ENCODE results near the gene CCDC51. TPM values are rescaled to one million over a fixed set of nuclear protein-coding genes. Genes with fewer than 3 reads are reported as not detected.

The CCDC51 gene
- polyA plus RNA-seq, 4 donors = 11.1 to 22.6 (median 21.7) TPM

GRCh38 chr3:48445277-48445882 lies 5.5 kb upstream of the CCDC51 start:
- FAIRE-seq = no peak
- peaks cover 2 to 24% (median 8%) of the 10 kb centered on the region in 3 donors for H3K36me3 ChIP-seq (ENCODE audit: control insufficient read depth in 3 of 3, insufficient read depth in 2 of 3, low read depth in 1 of 3, low read length in 3 of 3)
- no peaks in the 10 kb centered on the region for H3K9me3 ChIP-seq (ENCODE audit: control insufficient read depth in 2 of 2, insufficient read depth in 1 of 2, low read depth in 1 of 2, low read length in 1 of 2)
- no peaks in the 10 kb centered on the region for H3K27me3 ChIP-seq (ENCODE audit: control insufficient read depth in 3 of 3, insufficient read depth in 3 of 3, low read length in 3 of 3)
- no peak overlapping the region for H3K27ac ChIP-seq (ENCODE audit: low read depth in 1 of 3, low read length in 2 of 3)
- H3K4me1 ChIP-seq (ENCODE audit: control insufficient read depth in 3 of 3, insufficient read depth in 2 of 3, low read depth in 1 of 3, low read length in 2 of 3) = peaks cover 2 to 16% (median 6%) of the 10 kb centered on the region in 3 donors
- WGBS, 3 donors = 75 to 84% (median 76%) methylated on average over 6 of the region's 6 CpGs
- H3K4me3 ChIP-seq (ENCODE audit: low read depth in 1 of 3, low read length in 3 of 3) = no peak overlapping the region
- DNase-seq = no peak

DNA sequence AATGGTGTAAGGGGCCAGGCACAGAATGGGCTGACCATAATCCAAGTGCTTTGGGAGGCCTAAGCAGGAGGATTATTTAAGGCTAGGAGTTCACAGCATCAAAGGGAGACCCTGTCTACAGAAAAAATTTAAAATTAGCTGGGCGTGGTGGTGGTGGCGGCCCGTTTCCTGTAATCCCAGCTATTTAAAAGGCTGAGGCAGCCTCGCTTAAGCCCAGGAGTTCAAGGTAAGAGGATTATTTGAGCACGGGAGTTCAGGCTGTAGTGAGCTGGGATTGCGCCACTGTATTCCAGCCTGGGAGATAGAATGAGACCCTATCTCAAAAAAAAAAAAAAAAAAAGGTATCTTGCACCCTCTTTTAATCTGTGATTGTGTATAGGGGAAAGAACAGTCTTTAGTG lies 2.0 kb upstream of the CCDC51 start:
- peak overlapping the region in 1 of 3 donors; percentile 17 for H3K27ac ChIP-seq (ENCODE audit: low read depth in 1 of 3, low read length in 2 of 3)
- DNase-seq (no peak), FAIRE-seq (no peak)
- no peaks in the 10 kb centered on the region for H3K27me3 ChIP-seq (ENCODE audit: control insufficient read depth in 3 of 3, insufficient read depth in 3 of 3, low read length in 3 of 3)
- peaks cover 2 to 9% (median 6%) of the 10 kb centered on the region in 3 donors for H3K4me1 ChIP-seq (ENCODE audit: control insufficient read depth in 3 of 3, insufficient read depth in 2 of 3, low read depth in 1 of 3, low read length in 2 of 3)
- no peaks in the 10 kb centered on the region for H3K9me3 ChIP-seq (ENCODE audit: control insufficient read depth in 2 of 2, insufficient read depth in 1 of 2, low read depth in 1 of 2, low read length in 1 of 2)
- peak overlapping the region in 2 of 3 donors; percentile 0 to 20 for H3K4me3 ChIP-seq (ENCODE audit: low read depth in 1 of 3, low read length in 3 of 3)
- peaks cover 2 to 24% (median 8%) of the 10 kb centered on the region in 3 donors for H3K36me3 ChIP-seq (ENCODE audit: control insufficient read depth in 3 of 3, insufficient read depth in 2 of 3, low read depth in 1 of 3, low read length in 3 of 3)
- WGBS, 3 donors = 67 to 75% (median 71%) methylated on average over 6 of the region's 6 CpGs

DNA sequence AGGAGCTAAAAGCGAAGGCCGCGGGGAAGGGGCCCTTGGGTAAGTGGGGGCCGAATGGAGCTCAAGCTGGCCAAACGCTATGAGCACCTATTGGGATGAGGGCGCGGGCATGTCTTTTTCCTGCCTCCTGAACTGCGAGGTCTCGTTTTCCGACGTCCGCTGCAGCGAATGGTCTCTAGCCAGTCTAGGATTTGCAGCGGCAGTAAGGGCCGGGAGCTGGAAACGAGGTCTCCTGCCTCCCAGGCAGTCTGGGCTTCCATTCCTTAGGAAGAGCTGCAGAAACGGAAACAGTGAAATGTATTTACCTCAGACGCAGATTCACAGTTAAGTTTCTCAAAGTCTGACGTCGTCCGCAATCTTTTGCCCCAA lies 655 bp upstream of the CCDC51 start:
- H3K4me1 ChIP-seq (ENCODE audit: control insufficient read depth in 3 of 3, insufficient read depth in 2 of 3, low read depth in 1 of 3, low read length in 2 of 3) = peaks cover 2 to 7% (median 6%) of the 10 kb centered on the region in 3 donors
- 0 to 2% (median 1%) methylated on average over 21 of the region's 21 CpGs for WGBS, 3 donors
- DNase-seq (peak; percentile 37 to 73), FAIRE-seq (no peak)
- peaks cover 2 to 24% (median 8%) of the 10 kb centered on the region in 3 donors for H3K36me3 ChIP-seq (ENCODE audit: control insufficient read depth in 3 of 3, insufficient read depth in 2 of 3, low read depth in 1 of 3, low read length in 3 of 3)
- H3K9me3 ChIP-seq (ENCODE audit: control insufficient read depth in 2 of 2, insufficient read depth in 1 of 2, low read depth in 1 of 2, low read length in 1 of 2) = no peaks in the 10 kb centered on the region
- H3K27me3 ChIP-seq (ENCODE audit: control insufficient read depth in 3 of 3, insufficient read depth in 3 of 3, low read length in 3 of 3) = no peaks in the 10 kb centered on the region
- peak overlapping the region; percentile 87 to 97 (median 94) for H3K27ac ChIP-seq (ENCODE audit: low read depth in 1 of 3, low read length in 2 of 3)
- peak overlapping the region; percentile 80 to 92 (median 88) for H3K4me3 ChIP-seq (ENCODE audit: low read depth in 1 of 3, low read length in 3 of 3)

DNA sequence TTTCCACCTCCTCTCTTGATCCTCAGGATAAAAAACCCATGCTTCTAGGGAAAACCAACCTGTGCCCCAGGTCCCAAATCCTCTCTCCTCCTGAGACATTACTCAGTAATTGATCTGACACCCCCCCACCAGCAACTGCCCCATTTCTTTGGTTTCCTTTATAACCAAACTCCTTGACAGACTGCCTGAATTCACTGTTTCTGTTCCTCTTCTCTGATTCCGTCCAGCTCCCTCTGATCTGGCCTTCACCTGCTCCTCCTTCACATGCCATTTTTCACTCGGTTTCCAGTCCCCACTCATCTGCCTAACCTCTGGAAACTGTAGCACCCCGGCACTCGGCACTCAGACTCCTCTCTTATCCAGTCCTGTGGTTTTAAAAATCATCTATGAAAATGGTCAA lies 2.1 kb downstream of the CCDC51 start:
- Histone ChIP-seq H3K4me3 (ENCODE audit: low read depth in 1 of 3, low read length in 3 of 3) (no peak overlapping the region), H3K4me1 (ENCODE audit: control insufficient read depth in 3 of 3, insufficient read depth in 2 of 3, low read depth in 1 of 3, low read length in 2 of 3) (peaks cover 8 to 33% (median 9%) of the 10 kb centered on the region in 3 donors), H3K36me3 (ENCODE audit: control insufficient read depth in 3 of 3, insufficient read depth in 2 of 3, low read depth in 1 of 3, low read length in 3 of 3) (peaks cover 0 to 26% (median 8%) of the 10 kb centered on the region in 3 donors), H3K27ac (ENCODE audit: low read depth in 1 of 3, low read length in 2 of 3) (no peak overlapping the region), H3K9me3 (ENCODE audit: control insufficient read depth in 2 of 2, insufficient read depth in 1 of 2, low read depth in 1 of 2, low read length in 1 of 2) (no peaks in the 10 kb centered on the region), H3K27me3 (ENCODE audit: control insufficient read depth in 3 of 3, insufficient read depth in 3 of 3, low read length in 3 of 3) (no peaks in the 10 kb centered on the region)
- no peak for DNase-seq
- 83 to 89% (median 88%) methylated on average over 4 of the region's 4 CpGs for WGBS, 3 donors
- FAIRE-seq = no peak

GRCh38 chr3:48436855-48437254 lies 3.1 kb downstream of the CCDC51 start:
- Histone ChIP-seq H3K27me3 (ENCODE audit: control insufficient read depth in 3 of 3, insufficient read depth in 3 of 3, low read length in 3 of 3) (no peaks in the 10 kb centered on the region), H3K4me1 (ENCODE audit: control insufficient read depth in 3 of 3, insufficient read depth in 2 of 3, low read depth in 1 of 3, low read length in 2 of 3) (peaks cover 6 to 42% (median 7%) of the 10 kb centered on the region in 3 donors), H3K4me3 (ENCODE audit: low read depth in 1 of 3, low read length in 3 of 3) (no peak overlapping the region), H3K36me3 (ENCODE audit: control insufficient read depth in 3 of 3, insufficient read depth in 2 of 3, low read depth in 1 of 3, low read length in 3 of 3) (peaks cover 0 to 28% (median 5%) of the 10 kb centered on the region in 3 donors), H3K27ac (ENCODE audit: low read depth in 1 of 3, low read length in 2 of 3) (no peak overlapping the region), H3K9me3 (ENCODE audit: control insufficient read depth in 2 of 2, insufficient read depth in 1 of 2, low read depth in 1 of 2, low read length in 1 of 2) (no peaks in the 10 kb centered on the region)
- DNase-seq (no peak), FAIRE-seq (no peak)
- 86 to 87% (median 86%) methylated on average over 7 of the region's 7 CpGs for WGBS, 3 donors

DNA sequence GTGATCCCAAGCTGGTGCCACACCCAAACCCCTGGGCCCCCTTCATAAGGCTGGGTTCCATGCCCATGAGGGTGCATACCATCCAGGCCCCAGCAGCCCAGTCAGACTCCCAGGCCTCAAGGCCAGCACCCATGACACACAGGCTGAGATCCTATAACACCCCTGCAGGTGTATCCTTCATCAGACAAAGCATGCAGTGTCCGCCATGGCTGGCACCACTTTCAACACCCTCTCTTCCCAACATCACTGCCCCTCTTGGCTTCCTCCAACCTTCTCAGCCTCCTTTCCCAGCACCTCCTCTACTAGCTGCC lies 3.5 kb downstream of the CCDC51 start:
- Histone ChIP-seq H3K27me3 (ENCODE audit: control insufficient read depth in 3 of 3, insufficient read depth in 3 of 3, low read length in 3 of 3) (no peaks in the 10 kb centered on the region), H3K9me3 (ENCODE audit: control insufficient read depth in 2 of 2, insufficient read depth in 1 of 2, low read depth in 1 of 2, low read length in 1 of 2) (no peaks in the 10 kb centered on the region), H3K27ac (ENCODE audit: low read depth in 1 of 3, low read length in 2 of 3) (no peak overlapping the region), H3K36me3 (ENCODE audit: control insufficient read depth in 3 of 3, insufficient read depth in 2 of 3, low read depth in 1 of 3, low read length in 3 of 3) (peaks cover 0 to 29% (median 2%) of the 10 kb centered on the region in 3 donors), H3K4me3 (ENCODE audit: low read depth in 1 of 3, low read length in 3 of 3) (no peak overlapping the region), H3K4me1 (ENCODE audit: control insufficient read depth in 3 of 3, insufficient read depth in 2 of 3, low read depth in 1 of 3, low read length in 2 of 3) (peaks cover 3 to 43% (median 6%) of the 10 kb centered on the region in 3 donors)
- DNase-seq (no peak), FAIRE-seq (no peak)
- 0 to 92% (median 78%) methylated on average over 1 of the region's 1 CpG for WGBS, 3 donors

GRCh38 chr3:48435774-48436476 lies 4.0 kb downstream of the CCDC51 start:
- FAIRE-seq (no peak), DNase-seq (peak; percentile 90 to 94)
- Histone ChIP-seq H3K27ac (ENCODE audit: low read depth in 1 of 3, low read length in 2 of 3) (peak overlapping the region; percentile 1 to 91 (median 21)), H3K4me3 (ENCODE audit: low read depth in 1 of 3, low read length in 3 of 3) (no peak overlapping the region), H3K4me1 (ENCODE audit: control insufficient read depth in 3 of 3, insufficient read depth in 2 of 3, low read depth in 1 of 3, low read length in 2 of 3) (peaks cover 3 to 48% (median 6%) of the 10 kb centered on the region in 3 donors), H3K27me3 (ENCODE audit: control insufficient read depth in 3 of 3, insufficient read depth in 3 of 3, low read length in 3 of 3) (no peaks in the 10 kb centered on the region), H3K36me3 (ENCODE audit: control insufficient read depth in 3 of 3, insufficient read depth in 2 of 3, low read depth in 1 of 3, low read length in 3 of 3) (peaks cover 0 to 34% (median 2%) of the 10 kb centered on the region in 3 donors), H3K9me3 (ENCODE audit: control insufficient read depth in 2 of 2, insufficient read depth in 1 of 2, low read depth in 1 of 2, low read length in 1 of 2) (no peaks in the 10 kb centered on the region)
- WGBS, 3 donors = 40 to 46% (median 45%) methylated on average over 7 of the region's 7 CpGs

DNA sequence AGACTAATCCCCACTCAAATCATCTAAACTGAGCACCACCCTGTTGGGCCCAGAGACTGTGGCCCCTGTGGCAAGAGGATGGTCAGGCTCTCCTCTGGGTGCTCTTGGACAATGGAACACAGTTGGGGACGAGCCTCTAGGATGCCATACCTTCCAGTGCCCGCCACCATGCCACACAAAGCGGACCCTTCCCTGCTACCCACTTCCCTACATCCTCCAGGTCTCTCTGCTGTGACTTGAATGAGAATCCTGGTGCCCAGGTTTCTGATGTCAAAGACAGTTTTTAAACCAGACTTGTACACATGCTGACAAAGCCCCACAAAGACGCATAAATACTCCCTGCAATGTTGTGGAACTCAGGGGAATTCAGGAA lies 4.7 kb downstream of the CCDC51 start:
- no peak overlapping the region for H3K4me3 ChIP-seq (ENCODE audit: low read depth in 1 of 3, low read length in 3 of 3)
- no peak for FAIRE-seq
- peak overlapping the region in 2 of 3 donors; percentile 21 to 91 for H3K27ac ChIP-seq (ENCODE audit: low read depth in 1 of 3, low read length in 2 of 3)
- 88 to 94% (median 91%) methylated on average over 4 of the region's 4 CpGs for WGBS, 3 donors
- H3K9me3 ChIP-seq (ENCODE audit: control insufficient read depth in 2 of 2, insufficient read depth in 1 of 2, low read depth in 1 of 2, low read length in 1 of 2) = no peaks in the 10 kb centered on the region
- H3K27me3 ChIP-seq (ENCODE audit: control insufficient read depth in 3 of 3, insufficient read depth in 3 of 3, low read length in 3 of 3) = no peaks in the 10 kb centered on the region
- no peak for DNase-seq
- peaks cover 0 to 34% (median 2%) of the 10 kb centered on the region in 3 donors for H3K36me3 ChIP-seq (ENCODE audit: control insufficient read depth in 3 of 3, insufficient read depth in 2 of 3, low read depth in 1 of 3, low read length in 3 of 3)
- peaks cover 3 to 55% (median 6%) of the 10 kb centered on the region in 3 donors for H3K4me1 ChIP-seq (ENCODE audit: control insufficient read depth in 3 of 3, insufficient read depth in 2 of 3, low read depth in 1 of 3, low read length in 2 of 3)
